Measurements from ENCODE around the gene FIG4.
"Not testable (repeated sequence)": the region's sequence is repeated elsewhere in the genome, so short reads cannot be mapped to it uniquely, and the experiment has no call there.

Gene FIG4

DNA sequence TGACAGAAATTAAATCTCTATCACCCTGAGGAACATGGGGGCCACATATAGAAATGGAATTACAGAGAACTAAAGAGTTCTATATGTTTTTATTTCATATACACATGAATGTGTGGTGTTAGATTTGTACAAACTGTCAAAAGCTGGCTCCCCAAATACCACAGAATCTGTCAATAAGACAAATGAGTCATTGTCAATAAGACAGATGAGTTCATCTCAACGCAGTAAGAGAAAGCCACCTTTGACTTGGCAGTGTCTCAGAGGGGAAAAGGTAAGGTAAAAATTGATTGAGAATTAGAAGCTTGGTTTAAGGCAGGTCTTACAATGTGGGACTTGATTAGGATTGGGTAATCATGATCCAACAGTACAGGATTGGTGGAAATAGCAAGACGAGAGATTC, 162.9 kb downstream of the FIG4 start:
- H3K36me3 Mint-ChIP-seq (ENCODE audit: low read depth): no peaks in the 10 kb centered on the region
- no peaks in the 10 kb centered on the region for H3K4me1 Mint-ChIP-seq (ENCODE audit: low read depth)
- peaks cover 3% of the 10 kb centered on the region for H3K9me3 Mint-ChIP-seq
- H3K27ac Mint-ChIP-seq: no peak overlapping the region
- no peaks in the 10 kb centered on the region for H3K27me3 Mint-ChIP-seq (ENCODE audit: low read depth)
- no peak overlapping the region for H3K4me3 Mint-ChIP-seq

- Mint-ChIP-seq H3K9me3 (peaks cover 3% of the 10 kb centered on the region), H3K27ac (no peak overlapping the region), H3K4me3 (no peak overlapping the region), H3K4me1 (ENCODE audit: low read depth) (no peaks in the 10 kb centered on the region), H3K27me3 (ENCODE audit: low read depth) (no peaks in the 10 kb centered on the region), H3K36me3 (ENCODE audit: low read depth) (no peaks in the 10 kb centered on the region)
Measured at GRCh38 chr6:109854541-109855308, 163.6 kb downstream of the FIG4 start.

GRCh38 chr6:109855476-109856040, 164.5 kb downstream of the FIG4 start:
- H3K27ac Mint-ChIP-seq: not testable (repeated sequence)

DNA sequence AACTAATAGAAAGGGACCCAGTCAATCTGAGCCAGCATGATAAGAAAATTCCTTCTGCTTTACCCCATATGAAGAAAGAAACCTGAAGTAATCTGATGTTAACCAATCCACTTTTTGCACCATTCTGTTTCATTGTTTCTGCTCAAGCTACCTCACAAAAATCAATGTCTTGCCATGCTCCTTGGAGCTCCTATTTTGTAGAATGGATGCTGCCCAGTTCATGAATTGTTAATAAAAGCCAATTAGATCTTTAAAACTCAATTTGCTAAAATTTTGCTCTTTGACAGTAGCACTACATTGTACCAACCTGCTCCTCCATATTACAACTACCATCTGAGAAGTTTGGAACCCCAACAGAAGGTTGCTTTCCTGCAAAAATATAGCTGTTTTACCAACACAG, 170.8 kb downstream of the FIG4 start:
- no peaks in the 10 kb centered on the region for H3K36me3 Mint-ChIP-seq (ENCODE audit: low read depth)
- H3K9me3 Mint-ChIP-seq: no peaks in the 10 kb centered on the region
- no peaks in the 10 kb centered on the region for H3K4me1 Mint-ChIP-seq (ENCODE audit: low read depth)
- H3K27me3 Mint-ChIP-seq (ENCODE audit: low read depth): no peaks in the 10 kb centered on the region
- H3K4me3 Mint-ChIP-seq: no peak overlapping the region
- H3K27ac Mint-ChIP-seq: no peak overlapping the region

More at GRCh38 chr6:109855476-109856040, 164.5 kb downstream of the FIG4 start:
- H3K4me1 Mint-ChIP-seq (ENCODE audit: low read depth); H3K27me3 Mint-ChIP-seq (ENCODE audit: low read depth); H3K36me3 Mint-ChIP-seq (ENCODE audit: low read depth); H3K4me3 Mint-ChIP-seq; H3K9me3 Mint-ChIP-seq: not testable (repeated sequence)

DNA sequence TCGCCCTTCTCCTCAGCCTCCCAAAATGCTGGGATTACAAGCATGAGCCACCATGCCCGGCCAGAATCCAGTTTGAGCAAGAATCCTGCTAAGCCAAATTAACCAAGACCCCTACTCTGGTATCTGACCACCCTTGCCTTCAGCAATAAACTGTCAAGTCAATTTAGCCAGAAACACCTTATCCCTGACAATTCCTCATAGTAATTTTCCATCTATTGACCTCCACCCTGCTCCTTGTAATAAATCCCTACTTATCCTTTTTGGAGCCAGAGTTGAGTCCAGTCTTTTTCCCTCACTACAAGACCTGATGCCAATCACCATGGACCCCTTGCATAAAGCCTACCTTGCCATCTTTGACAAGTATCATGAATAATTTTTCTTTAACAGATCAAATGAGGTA, 173.0 kb downstream of the FIG4 start:
- Mint-ChIP-seq H3K27ac (no peak overlapping the region), H3K9me3 (no peaks in the 10 kb centered on the region), H3K36me3 (ENCODE audit: low read depth) (no peaks in the 10 kb centered on the region), H3K4me1 (ENCODE audit: low read depth) (no peaks in the 10 kb centered on the region), H3K27me3 (ENCODE audit: low read depth) (peaks cover under 1% of the 10 kb centered on the region), H3K4me3 (no peak overlapping the region)

DNA sequence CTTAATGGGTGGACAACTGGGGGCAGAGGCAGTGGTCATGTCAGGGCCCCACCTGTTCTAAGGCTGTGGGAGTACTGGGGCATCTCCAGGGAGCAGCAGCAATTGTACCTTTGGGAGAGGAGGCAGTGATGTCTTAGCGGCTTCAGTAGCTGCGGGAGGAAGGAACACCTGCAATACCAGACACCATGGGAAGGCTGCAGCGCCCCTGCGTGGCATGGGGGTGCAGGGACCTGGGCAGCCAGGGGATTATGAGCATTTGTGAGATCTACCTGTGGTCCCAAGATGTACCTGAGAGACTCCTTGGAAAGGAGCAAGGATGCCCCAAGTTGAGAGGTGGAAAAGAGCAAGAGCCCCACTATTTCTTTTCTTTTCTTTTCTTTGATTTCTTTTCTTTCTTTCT, 174.9 kb downstream of the FIG4 start:
- Mint-ChIP-seq H3K27me3 (ENCODE audit: low read depth) (peaks cover 4% of the 10 kb centered on the region), H3K9me3 (no peaks in the 10 kb centered on the region), H3K4me3 (no peak overlapping the region), H3K4me1 (ENCODE audit: low read depth) (no peaks in the 10 kb centered on the region), H3K36me3 (ENCODE audit: low read depth) (no peaks in the 10 kb centered on the region), H3K27ac (no peak overlapping the region)

GRCh38 chr6:109867009-109867969, 176.2 kb downstream of the FIG4 start:
- Mint-ChIP-seq H3K27ac (no peak overlapping the region), H3K27me3 (ENCODE audit: low read depth) (peaks cover 4% of the 10 kb centered on the region), H3K9me3 (no peaks in the 10 kb centered on the region), H3K4me3 (no peak overlapping the region), H3K36me3 (ENCODE audit: low read depth) (no peaks in the 10 kb centered on the region), H3K4me1 (ENCODE audit: low read depth) (no peaks in the 10 kb centered on the region)

DNA sequence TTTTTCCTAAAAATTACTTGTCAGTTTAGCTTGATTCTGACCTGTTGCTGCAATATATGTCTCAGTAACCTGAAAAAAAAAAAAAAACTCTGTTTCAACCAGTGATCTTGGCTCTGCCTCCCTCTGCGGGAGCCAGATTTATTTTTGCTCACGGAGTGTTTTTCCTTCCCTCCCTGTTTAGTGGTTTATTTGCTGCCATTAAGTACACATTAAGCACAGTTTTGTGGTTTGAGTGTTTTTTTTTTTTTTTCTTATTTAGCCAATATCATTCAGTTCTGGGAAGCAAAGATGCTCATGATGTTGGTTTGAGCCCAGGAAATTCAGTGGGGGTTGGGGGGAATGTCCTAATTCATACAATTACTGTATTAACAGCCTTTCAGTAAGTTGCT, 176.9 kb downstream of the FIG4 start:
- Mint-ChIP-seq H3K36me3 (ENCODE audit: low read depth) (no peaks in the 10 kb centered on the region), H3K9me3 (no peaks in the 10 kb centered on the region), H3K4me3 (no peak overlapping the region), H3K27ac (no peak overlapping the region), H3K27me3 (ENCODE audit: low read depth) (peaks cover 9% of the 10 kb centered on the region), H3K4me1 (ENCODE audit: low read depth) (no peaks in the 10 kb centered on the region)

DNA sequence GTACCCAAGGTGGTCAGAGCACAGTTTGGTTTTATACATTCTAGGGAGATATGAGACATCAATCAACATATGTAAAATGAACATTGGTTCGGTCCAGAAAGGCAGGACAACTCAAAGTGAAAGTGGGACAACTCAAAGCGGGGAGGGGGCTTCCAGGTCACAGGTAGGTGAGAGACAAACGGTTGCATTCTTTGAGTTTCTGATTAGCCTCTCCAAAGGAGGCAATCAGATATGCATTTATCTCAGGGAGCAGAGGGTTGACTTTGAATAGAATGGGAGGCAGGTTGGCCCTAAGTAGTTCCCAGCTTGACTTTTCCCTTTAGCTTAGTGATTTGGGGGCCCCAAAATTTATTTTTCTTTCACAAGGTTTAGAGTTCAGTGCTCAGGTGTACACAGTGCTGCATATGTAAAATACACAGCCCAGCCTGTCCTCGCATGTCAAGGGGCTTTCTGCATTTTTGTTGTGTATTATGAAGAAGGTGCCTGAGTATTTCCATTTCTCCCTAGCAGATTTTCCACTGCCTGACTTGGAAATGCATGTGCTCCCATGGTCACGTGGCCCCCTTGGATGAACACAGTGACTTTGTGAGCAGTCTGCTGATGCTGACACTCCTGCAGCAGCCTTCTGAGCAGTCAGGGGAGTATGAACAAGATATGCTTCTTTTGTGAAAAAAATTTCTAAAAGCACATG, 178.4 kb downstream of the FIG4 start:
- H3K36me3 Mint-ChIP-seq (ENCODE audit: low read depth); H3K27ac Mint-ChIP-seq; H3K4me3 Mint-ChIP-seq; H3K9me3 Mint-ChIP-seq; H3K4me1 Mint-ChIP-seq (ENCODE audit: low read depth): not testable (repeated sequence)
- peaks cover 13% of the 10 kb centered on the region for H3K27me3 Mint-ChIP-seq (ENCODE audit: low read depth)

DNA sequence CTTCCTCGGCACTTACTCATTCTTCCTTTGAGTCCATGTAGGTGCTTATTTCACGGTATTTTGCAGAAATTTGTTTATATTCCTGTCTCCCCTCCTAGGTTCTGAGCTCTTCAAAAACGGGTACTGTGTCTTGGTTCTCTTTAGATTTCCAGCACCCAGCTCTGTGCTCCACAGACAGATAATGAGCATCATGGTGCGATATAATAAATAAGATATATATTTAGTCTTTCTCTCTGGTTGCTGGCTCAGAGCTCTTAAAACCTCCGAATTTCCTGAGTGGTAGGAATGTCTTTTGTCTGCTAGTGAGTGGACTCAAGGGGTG, 179.0 kb downstream of the FIG4 start:
- H3K27me3 Mint-ChIP-seq (ENCODE audit: low read depth): peaks cover 13% of the 10 kb centered on the region
- H3K4me1 Mint-ChIP-seq (ENCODE audit: low read depth): no peaks in the 10 kb centered on the region
- no peak overlapping the region for H3K27ac Mint-ChIP-seq
- no peaks in the 10 kb centered on the region for H3K9me3 Mint-ChIP-seq
- no peaks in the 10 kb centered on the region for H3K36me3 Mint-ChIP-seq (ENCODE audit: low read depth)
- no peak overlapping the region for H3K4me3 Mint-ChIP-seq

DNA sequence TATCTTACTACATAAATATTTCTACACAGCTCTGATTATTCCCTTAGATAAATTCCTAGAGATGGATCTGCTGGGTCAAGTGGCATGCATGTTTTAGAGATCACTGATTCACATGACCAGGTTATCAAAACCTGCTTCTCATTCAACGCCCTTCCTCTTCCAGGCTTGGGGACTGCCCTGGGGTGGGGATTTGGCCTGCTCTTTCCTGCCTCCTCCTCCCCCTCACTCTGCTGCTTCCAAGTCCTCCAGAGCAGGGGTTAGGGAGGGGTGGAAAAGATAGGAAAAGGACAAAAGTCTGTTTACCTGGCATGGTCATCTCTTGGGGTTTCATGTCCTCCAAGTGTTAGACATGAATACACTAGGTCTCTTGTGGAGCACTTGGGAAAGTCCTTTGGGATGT, 181.5 kb downstream of the FIG4 start:
- H3K27me3 Mint-ChIP-seq (ENCODE audit: low read depth): peaks cover 13% of the 10 kb centered on the region
- H3K9me3 Mint-ChIP-seq: no peaks in the 10 kb centered on the region
- H3K4me1 Mint-ChIP-seq (ENCODE audit: low read depth): no peaks in the 10 kb centered on the region
- H3K27ac Mint-ChIP-seq: no peak overlapping the region
- no peak overlapping the region for H3K4me3 Mint-ChIP-seq
- H3K36me3 Mint-ChIP-seq (ENCODE audit: low read depth): no peaks in the 10 kb centered on the region

- Mint-ChIP-seq H3K27ac (no peak overlapping the region), H3K9me3 (no peaks in the 10 kb centered on the region), H3K36me3 (ENCODE audit: low read depth) (no peaks in the 10 kb centered on the region), H3K4me1 (ENCODE audit: low read depth) (no peaks in the 10 kb centered on the region), H3K4me3 (no peak overlapping the region), H3K27me3 (ENCODE audit: low read depth) (peaks cover 17% of the 10 kb centered on the region)
Measured at GRCh38 chr6:109872968-109873545, 182.0 kb downstream of the FIG4 start.

DNA sequence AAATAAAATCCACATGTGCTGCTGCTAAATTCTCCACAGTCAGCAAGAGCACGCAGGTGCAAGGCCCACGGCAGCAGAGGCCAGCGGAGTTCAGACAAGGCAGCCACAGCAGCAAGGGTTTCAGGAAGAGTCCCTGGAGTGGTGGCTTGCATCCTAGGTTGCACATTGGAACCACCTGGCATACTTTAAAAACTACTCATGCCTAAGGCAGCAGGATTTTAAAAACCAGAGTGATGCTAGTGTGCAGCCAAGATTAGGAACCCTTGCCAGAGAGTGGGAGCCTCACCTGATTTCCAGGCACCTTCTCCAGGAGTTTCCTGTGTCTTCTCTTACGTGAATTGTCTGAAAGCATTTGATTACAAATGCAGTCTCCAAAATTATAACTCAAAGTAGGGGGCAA, 183.0 kb downstream of the FIG4 start:
- no peaks in the 10 kb centered on the region for H3K36me3 Mint-ChIP-seq (ENCODE audit: low read depth)
- no peak overlapping the region for H3K4me3 Mint-ChIP-seq
- H3K9me3 Mint-ChIP-seq: no peaks in the 10 kb centered on the region
- no peaks in the 10 kb centered on the region for H3K4me1 Mint-ChIP-seq (ENCODE audit: low read depth)
- no peak overlapping the region for H3K27ac Mint-ChIP-seq
- H3K27me3 Mint-ChIP-seq (ENCODE audit: low read depth): peaks cover 16% of the 10 kb centered on the region

DNA sequence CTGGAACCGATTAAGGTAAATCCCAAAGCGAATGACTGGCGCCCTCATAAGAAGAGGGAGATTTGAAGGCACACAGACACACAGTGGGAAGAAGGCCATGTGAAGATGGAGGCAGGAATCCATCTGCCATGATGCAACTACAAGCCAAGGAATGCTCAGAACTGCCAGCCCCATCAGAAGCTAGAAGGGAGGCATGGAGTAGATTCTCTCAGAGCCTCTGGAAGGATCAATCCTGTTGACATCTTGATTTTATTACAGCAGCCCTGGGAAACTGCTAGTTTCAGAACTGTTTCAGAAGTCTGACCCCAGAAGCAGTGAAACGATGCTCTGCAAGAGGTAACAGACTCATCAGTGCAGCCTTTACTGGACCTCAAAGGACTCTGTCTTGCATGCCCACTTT, 183.5 kb downstream of the FIG4 start:
- H3K4me3 Mint-ChIP-seq: no peak overlapping the region
- H3K4me1 Mint-ChIP-seq (ENCODE audit: low read depth): no peaks in the 10 kb centered on the region
- H3K27ac Mint-ChIP-seq: no peak overlapping the region
- H3K27me3 Mint-ChIP-seq (ENCODE audit: low read depth): peaks cover 13% of the 10 kb centered on the region
- no peaks in the 10 kb centered on the region for H3K36me3 Mint-ChIP-seq (ENCODE audit: low read depth)
- no peaks in the 10 kb centered on the region for H3K9me3 Mint-ChIP-seq
